Astrocyte of the cerebellum (primary cell): ENCODE measurements around the gene GNAI2.

Experiments used
- DNase-seq: peaks from one replicate; pipeline ENCODE4 v3.0.0-alpha.2; 2011; ENCODE audit warnings: low read depth
- H3K4me3 ChIP-seq: 2 replicates; pipeline ENCODE4 v1.5.1; 2011; ENCODE audit warnings: mild to moderate bottlenecking, low read depth, low read length, moderate library complexity
- in situ Hi-C: cut with HindIII; loops from 2 replicates; pipeline ENCODE4 v1.10.0; 2017; ENCODE audit warnings: low sequenced_read_pairs
- TF ChIP-seq, protein P1 (sequence below): IDR thresholded peaks from 2 replicates; pipeline ENCODE4 v1.5.1; 2012; ENCODE audit warnings: low read length, low read depth, moderate library complexity, mild to moderate bottlenecking; ENCODE audit errors: missing control alignments

GNAI2 gene

DNA sequence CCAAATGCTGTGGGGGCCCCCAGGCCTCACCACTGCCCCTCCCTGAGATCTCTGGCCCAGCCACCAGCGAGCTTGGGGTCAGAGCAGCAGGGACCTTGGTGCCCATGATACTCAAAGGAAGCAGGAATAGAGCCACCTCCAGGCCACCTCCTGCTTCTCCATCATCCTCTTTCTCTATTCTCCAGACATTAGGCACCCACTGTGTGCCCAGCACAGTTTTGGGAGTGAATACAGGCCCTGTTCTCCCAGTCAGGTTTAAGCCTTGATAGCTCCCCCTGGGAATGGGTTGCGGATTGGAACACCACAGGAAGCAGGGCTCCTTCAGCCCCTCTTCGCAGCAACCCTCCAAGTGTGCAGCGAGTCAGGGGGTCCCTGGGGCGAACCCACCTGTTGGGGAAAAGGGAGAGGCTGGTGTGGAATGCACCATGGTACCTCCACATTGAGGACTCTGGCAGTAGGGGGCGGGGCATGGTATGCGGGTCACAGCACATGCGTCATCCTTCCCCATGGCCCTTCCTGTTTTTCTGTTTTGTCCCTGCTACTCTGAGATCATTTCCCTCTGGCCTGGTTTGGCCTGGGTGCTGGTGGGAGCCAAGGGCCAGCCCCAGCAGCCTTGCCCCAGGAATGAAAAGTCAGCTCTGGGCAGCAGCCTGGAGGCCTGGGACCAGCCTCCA is 18.7 kb downstream of the GNAI2 start:
- TF ChIP-seq, protein P1, sequence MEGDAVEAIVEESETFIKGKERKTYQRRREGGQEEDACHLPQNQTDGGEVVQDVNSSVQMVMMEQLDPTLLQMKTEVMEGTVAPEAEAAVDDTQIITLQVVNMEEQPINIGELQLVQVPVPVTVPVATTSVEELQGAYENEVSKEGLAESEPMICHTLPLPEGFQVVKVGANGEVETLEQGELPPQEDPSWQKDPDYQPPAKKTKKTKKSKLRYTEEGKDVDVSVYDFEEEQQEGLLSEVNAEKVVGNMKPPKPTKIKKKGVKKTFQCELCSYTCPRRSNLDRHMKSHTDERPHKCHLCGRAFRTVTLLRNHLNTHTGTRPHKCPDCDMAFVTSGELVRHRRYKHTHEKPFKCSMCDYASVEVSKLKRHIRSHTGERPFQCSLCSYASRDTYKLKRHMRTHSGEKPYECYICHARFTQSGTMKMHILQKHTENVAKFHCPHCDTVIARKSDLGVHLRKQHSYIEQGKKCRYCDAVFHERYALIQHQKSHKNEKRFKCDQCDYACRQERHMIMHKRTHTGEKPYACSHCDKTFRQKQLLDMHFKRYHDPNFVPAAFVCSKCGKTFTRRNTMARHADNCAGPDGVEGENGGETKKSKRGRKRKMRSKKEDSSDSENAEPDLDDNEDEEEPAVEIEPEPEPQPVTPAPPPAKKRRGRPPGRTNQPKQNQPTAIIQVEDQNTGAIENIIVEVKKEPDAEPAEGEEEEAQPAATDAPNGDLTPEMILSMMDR, result no peak
- in situ Hi-C loops, result no loop called here
- DNase-seq, result no peak
- H3K4me3 ChIP-seq, result no peak overlapping the region

DNA sequence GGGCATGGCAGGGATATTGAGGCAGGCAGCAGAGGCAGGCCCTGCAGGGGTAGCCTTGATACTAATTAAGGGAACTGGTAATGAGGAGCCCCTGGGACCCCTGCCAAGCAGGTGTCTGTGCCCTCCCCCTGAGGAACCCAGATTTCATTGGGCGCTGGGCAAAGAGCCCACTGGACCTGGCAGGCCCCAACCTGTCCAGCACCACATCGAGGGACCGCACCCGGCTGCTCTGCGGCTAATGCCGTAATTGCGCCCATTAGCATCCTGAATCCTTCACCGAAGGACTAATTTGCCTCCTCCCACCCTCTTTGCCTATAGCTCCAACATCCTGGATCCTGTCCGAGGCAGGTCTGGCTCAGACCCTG is 19.2 kb downstream of the GNAI2 start:
- in situ Hi-C loops, result no loop called here
- DNase-seq, result no peak
- TF ChIP-seq, protein P1, result no peak
- no peak overlapping the region for H3K4me3 ChIP-seq

DNA sequence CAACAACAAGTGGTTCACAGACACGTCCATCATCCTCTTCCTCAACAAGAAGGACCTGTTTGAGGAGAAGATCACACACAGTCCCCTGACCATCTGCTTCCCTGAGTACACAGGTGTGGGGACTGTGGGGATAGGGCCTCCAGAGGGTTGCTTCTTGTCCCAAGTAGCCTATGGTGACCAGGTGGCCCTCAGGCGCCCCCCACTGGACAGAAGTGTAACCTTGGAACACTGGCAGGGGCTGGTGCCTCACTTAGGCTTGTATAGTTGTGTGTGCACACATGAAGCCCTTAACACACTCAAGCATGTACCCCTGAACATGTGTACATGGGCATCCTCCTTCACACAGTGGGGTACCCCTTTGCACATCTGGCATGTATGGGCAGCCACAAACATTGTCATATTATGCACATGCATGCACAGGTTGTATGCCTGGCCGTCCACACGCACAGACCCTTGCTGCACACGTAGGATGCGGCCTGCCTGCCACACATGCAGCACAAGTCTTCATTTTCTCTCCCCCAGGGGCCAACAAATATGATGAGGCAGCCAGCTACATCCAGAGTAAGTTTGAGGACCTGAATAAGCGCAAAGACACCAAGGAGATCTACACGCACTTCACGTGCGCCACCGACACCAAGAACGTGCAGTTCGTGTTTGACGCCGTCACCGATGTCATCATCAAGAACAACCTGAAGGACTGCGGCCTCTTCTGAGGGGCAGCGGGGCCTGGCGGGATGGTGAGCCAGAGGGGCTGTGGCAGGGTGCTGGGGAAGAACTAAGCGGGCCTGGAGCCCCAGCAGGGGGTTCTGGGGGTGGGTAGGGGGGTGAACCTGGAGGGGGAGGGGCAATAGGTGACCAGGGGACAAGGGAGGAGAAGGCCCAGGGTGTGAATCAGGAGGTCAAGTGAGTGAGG is 21.2 kb downstream of the GNAI2 start:
- in situ Hi-C loops, result no loop called here

DNA sequence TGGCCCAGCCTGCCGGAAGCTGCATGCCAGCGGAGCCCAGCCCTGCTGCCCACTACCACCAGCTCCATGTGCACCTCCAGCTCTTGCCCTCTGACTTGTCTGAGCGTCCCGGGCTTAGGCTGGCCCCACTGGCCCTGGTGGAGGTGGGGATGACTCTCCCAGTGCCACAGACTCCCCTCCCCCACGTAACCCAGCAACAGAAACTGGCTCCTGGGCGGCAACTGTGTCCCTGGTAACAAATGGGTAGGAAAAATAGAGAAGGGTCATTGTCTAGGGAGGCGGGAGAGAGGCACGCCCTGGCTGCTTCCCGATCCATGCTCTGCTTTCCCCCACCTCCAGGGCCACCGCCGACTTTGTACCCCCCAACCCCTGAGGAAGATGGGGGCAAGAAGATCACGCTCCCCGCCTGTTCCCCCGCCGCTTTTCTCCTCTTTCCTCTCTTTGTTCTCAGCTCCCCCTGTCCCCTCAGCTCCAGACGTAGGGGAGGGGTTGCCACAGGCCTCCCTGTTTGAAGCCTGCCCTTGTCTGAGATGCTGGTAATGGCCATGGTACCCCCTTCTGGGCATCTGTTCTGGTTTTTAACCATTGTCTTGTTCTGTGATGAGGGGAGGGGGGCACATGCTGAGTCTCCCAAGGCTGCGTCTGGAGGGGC is 22.2 kb downstream of the GNAI2 start:
- in situ Hi-C loops, result no loop called here
- TF ChIP-seq, protein P1, result no peak
- DNase-seq, result no peak
- H3K4me3 ChIP-seq, result no peak overlapping the region

More for the DNA sequence above, 21.2 kb downstream of the GNAI2 start:
- no peak for DNase-seq
- no peak overlapping the region for H3K4me3 ChIP-seq
- TF ChIP-seq, protein P1, result peak; percentile 72

DNA sequence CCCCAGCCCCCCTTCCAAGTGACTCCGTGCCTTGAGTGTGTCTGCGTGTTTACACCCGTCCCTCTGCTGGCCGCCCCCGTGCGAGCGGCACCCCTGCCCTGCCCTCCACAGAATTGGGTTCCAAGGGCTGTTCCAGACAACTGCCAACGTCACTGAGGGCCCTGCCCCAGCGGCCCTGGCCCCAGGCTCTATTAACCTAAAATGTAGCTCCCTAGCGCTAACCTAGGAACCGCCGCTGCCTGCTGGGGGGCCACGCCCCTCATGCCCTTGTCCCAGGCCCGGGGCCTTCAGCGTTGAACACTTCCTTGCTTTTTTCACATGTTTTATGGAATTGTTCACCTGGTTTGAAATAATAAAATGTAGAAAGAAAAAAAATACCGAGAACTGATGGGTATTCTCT is 23.0 kb downstream of the GNAI2 start:
- H3K4me3 ChIP-seq, result no peak overlapping the region
- in situ Hi-C loops, result no loop called here
- no peak for DNase-seq
- TF ChIP-seq, protein P1, result peak; percentile 3

DNA sequence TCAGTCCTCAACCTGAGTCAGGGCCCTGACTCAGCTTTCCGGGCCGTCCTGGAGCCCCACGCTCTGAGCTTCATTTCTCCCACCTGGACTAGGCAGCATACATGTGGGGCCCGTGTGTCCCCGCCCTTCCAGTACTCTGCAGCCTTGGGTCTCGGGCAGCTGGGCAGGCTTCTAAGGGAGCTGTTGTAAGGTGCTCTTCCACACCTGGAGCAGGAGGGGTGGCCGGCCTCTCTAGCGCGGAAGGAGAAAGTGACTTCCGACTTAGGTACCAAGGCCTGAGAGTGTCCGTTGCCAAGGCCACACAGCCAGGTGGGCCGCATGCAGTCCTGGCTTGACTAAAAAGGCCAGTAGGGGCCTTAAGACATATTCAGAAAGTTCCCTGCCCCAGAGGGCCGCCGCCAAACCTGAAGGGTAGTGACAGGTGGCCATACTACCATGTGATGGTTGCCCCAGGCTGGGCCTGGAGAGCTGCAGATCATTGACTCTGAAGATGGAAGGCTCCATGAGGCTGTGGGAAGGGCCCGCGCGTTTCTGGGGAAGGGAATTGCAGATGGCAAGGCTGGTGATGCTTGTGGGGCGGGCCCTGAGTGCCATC is 23.5 kb downstream of the GNAI2 start:
- H3K4me3 ChIP-seq, result no peak overlapping the region
- in situ Hi-C loops, result no loop called here
- DNase-seq, result no peak
- TF ChIP-seq, protein P1, result no peak
